RWPE2 (cell line): ENCODE data around the gene MRPL14.

ENCODE experiments used
- ATAC-seq: fragments of 200-7000 bp; cut with Tn5 transposase; 3 replicates; pipeline ENCODE4 v1.9.1; 2021; ENCODE audit warnings: low read depth
- DNase-seq: peaks from one replicate; pipeline ENCODE4 v3.0.0-alpha.2; 2020; ENCODE audit warnings: low spot score
- H3K27ac ChIP-seq: fragments of 450-650 bp; 2 replicates; pipeline ENCODE4 v1.5.1; 2017; ENCODE audit warnings: mild to moderate bottlenecking; ENCODE audit not compliant: poor library complexity, severe bottlenecking
- H3K27me3 ChIP-seq: fragments of 250-450 bp; sonication (Bioruptor Pico); 2 replicates; pipeline ENCODE4 v1.5.1; 2021; ENCODE audit warnings: mild to moderate bottlenecking, moderate library complexity; ENCODE audit not compliant: insufficient read depth, poor library complexity, severe bottlenecking
- H3K36me3 ChIP-seq: fragments of 250-450 bp; sonication (Bioruptor Pico); 2 replicates; pipeline ENCODE4 v1.5.1; 2020; ENCODE audit warnings: low read depth, mild to moderate bottlenecking, moderate library complexity
- H3K4me1 ChIP-seq: fragments of 250-450 bp; sonication (Bioruptor Pico); 2 replicates; pipeline ENCODE4 v1.5.1; 2021; ENCODE audit warnings: mild to moderate bottlenecking, moderate library complexity; ENCODE audit not compliant: insufficient read depth, poor library complexity, severe bottlenecking
- H3K4me3 ChIP-seq: fragments of 250-450 bp; sonication (Bioruptor Pico); 2 replicates; pipeline ENCODE4 v1.5.1; 2021; ENCODE audit warnings: mild to moderate bottlenecking, moderate library complexity; ENCODE audit not compliant: severe bottlenecking
- H3K9me3 ChIP-seq: fragments of 250-450 bp; sonication (Bioruptor Pico); 2 replicates; pipeline ENCODE4 v1.5.1; 2021; ENCODE audit warnings: mild to moderate bottlenecking, moderate library complexity; ENCODE audit not compliant: severe bottlenecking
- CTCF ChIP-seq: fragments of 450-650 bp; IDR thresholded peaks from one replicate; pipeline ENCODE4 v1.5.1; 2017; ENCODE audit warnings: mild to moderate bottlenecking, moderate library complexity; ENCODE audit not compliant: poor library complexity, severe bottlenecking

The MRPL14 gene

GRCh38 chr6:44073612-44074438 lies 53.4 kb downstream of the MRPL14 start:
- peaks cover 41% of the 10 kb centered on the region for H3K4me1 ChIP-seq
- no peak for DNase-seq
- ATAC-seq = no peak
- H3K4me3 ChIP-seq = no peak overlapping the region
- H3K36me3 ChIP-seq = no peaks in the 10 kb centered on the region
- no peaks in the 10 kb centered on the region for H3K9me3 ChIP-seq
- peak overlapping the region; percentile 95 for H3K27ac ChIP-seq
- no peaks in the 10 kb centered on the region for H3K27me3 ChIP-seq
- no peak for TF ChIP-seq CTCF

GRCh38 chr6:44072959-44073611 lies 54.2 kb downstream of the MRPL14 start:
- Histone ChIP-seq H3K36me3 (no peaks in the 10 kb centered on the region), H3K27me3 (no peaks in the 10 kb centered on the region), H3K9me3 (no peaks in the 10 kb centered on the region), H3K4me1 (peaks cover 41% of the 10 kb centered on the region), H3K4me3 (peak overlapping the region; percentile 15), H3K27ac (peak overlapping the region; percentile 95)
- DNase-seq (no peak), ATAC-seq (peak; percentile 53)
- TF ChIP-seq CTCF = no peak

GRCh38 chr6:44072452-44072958 lies 54.7 kb downstream of the MRPL14 start:
- H3K27ac ChIP-seq = peak overlapping the region; percentile 95
- no peaks in the 10 kb centered on the region for H3K27me3 ChIP-seq
- H3K4me1 ChIP-seq = peaks cover 40% of the 10 kb centered on the region

GRCh38 chr6:44071670-44072451 lies 55.4 kb downstream of the MRPL14 start:
- no peak for TF ChIP-seq CTCF
- DNase-seq (no peak), ATAC-seq (peak; percentile 22; the same call in 2 of the 3 replicates)
- Histone ChIP-seq H3K27ac (peak overlapping the region; percentile 95), H3K9me3 (no peaks in the 10 kb centered on the region), H3K4me3 (no peak overlapping the region), H3K27me3 (no peaks in the 10 kb centered on the region), H3K36me3 (no peaks in the 10 kb centered on the region), H3K4me1 (peaks cover 41% of the 10 kb centered on the region)

More at GRCh38 chr6:44072452-44072958, 54.7 kb downstream of the MRPL14 start:
- Histone ChIP-seq H3K4me3 (no peak overlapping the region), H3K36me3 (no peaks in the 10 kb centered on the region), H3K9me3 (no peaks in the 10 kb centered on the region)
- no peak for DNase-seq
- ATAC-seq = peak; percentile 34
- no peak for TF ChIP-seq CTCF
